Sciatic nerve (tissue), 2 donors: Measurements from ENCODE around the gene ANP32B. TPM values are rescaled to one million over a fixed set of nuclear protein-coding genes. Genes with fewer than 3 reads are reported as not detected.
A peak's percentile ranks its signal among the peaks of the same experiment; 100 is the strongest.
"Not testable (repeated sequence)": the region's sequence is repeated elsewhere in the genome, so short reads cannot be mapped to it uniquely, and the experiment has no call there.

Experiments
- ATAC-seq: fragments of 200-7000 bp; cut with Tn5 transposase; one replicate; pipeline ENCODE4 v1.9.1; 2020; ENCODE audit warnings: mild to moderate bottlenecking, moderate library complexity
- DNase-seq: peaks from one replicate; pipeline ENCODE4 v3.0.0-alpha.2; 2020; ENCODE audit warnings: low spot score
- intact Hi-C: fragments of 100-400 bp; cut with DNase I; formaldehyde crosslinking; loops from one replicate; pipeline ENCODE4 v1.14.2; 2022
- total RNA-seq: library from RNA; stranded (reverse); fragmentation: NEBNext Ultra II Directional; extraction: Animal tissue kit (Norgen Biotek cat#: 25700); gene quantifications from one replicate; pipeline ENCODE4 v1.2.1, GENCODE V29; 2021
- donor health status: DM: no; HTN: no; CAD: no.
- donor health status: DM: no; HTN: no; CAD: no.

ANP32B gene
- total RNA-seq, 1 donor from 2014 or later = 145 TPM

DNA sequence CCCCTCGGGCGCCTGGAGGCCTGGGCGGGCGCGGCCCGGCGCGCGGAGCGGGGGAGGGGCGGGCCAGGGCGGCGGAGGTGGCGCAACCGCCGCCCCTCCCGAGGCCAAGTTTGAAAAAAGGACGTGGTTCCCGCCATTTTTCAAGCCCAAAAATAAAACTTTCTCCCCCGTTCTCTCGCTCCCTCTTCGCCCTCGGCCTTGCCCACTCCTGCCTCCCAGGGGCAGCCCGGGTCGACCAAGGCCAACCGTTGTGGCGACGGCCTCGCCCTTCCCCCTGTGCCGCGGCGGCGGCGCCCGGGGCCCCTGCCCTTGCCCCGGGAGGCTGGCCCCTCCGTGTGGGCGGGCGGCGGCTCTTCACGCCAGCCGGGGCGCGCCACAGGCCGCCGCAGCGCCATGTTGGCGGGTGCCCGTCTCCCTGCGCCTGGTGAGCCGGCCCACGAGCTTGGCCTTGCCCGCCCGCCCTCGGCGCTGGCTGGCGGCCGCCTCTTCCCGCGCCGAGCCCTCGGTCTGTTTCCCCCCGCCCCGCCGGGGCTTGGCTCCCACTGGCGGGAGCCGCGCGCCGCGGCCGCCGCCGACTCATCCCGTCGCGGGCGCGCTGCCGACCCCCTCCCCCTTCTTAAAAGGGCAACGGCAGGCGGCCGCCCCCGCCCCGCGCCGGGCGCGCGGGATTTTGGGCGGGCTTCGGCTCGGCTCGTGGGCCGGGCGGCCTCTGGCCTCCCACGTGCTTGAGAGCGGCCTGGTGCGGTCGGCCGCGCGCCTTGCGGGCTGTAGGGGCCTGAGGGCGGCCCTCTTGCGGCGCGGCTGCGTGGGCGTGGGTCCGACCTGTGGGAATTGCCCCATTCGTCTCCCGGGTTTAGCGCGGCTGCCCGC is 1.3 kb downstream of the ANP32B start:
- intact Hi-C loops = loop anchor here (5.0 kb wide), 1 partner anchor 62 kb away; the partner anchor contains the start of gene TRMO
- DNase-seq (peak; percentile 90), ATAC-seq (peak; percentile 40)

DNA sequence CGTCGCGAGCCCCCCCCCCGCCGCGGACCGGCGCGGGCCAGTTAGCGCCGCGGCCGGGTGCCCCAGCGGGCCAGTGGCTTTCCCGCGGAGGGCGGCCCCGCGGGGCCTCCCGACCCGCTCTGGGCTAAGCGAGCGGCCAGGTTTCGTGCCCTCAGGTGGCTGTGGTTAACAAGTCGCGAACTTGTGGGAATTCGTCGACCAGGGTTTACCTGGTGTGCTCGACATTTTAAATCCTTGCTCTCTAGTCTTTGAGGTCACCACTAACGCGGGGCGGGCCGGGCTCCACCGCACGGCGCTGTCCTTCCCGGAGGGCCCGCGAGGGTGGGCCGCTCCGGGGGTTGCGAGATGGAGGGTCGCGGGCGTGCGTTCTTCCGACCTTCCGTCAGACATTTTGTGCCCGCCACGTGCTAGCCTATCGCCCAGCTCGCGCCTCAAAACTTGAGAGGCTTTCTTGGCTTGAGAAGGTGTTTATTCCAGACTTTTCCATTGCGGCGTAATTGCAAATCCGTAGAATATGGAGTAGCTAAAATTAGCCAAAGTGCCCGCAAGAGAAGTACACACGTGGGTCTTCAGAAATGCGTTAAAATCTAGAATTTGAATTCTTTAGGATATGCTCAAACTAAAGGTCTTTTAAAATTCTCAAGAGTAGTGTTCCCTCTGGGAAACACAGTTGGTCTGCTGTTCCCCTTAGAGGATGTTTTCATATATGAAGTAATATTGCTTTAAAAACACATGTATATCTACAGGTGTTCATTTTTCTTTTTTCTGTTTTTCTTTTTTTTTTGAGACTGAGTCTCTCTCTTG is 2.1 kb downstream of the ANP32B start:
- intact Hi-C loops = no loop called here
- DNase-seq = peak; percentile 64
- ATAC-seq = no peak

DNA sequence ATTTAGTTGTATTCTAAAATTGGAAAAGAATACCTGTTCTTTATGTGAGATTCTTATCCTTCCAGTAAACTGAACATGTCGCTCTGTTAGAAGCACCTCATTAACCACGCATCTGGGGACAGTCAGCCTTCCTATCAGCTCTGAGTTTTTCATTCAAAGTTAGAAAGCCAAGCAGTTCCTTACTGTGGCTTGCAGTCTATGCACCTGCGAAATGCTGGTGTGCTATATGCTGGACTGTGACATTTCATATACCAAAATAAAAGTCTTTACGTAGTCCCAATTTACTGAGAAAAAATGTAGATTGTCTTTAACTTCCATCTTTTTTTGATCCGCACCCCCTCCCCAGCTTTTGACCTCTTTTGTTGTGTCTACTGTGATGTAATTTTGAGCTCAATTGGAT is 4.3 kb downstream of the ANP32B start:
- DNase-seq = no peak
- intact Hi-C loops = no loop called here
- ATAC-seq = no peak

DNA sequence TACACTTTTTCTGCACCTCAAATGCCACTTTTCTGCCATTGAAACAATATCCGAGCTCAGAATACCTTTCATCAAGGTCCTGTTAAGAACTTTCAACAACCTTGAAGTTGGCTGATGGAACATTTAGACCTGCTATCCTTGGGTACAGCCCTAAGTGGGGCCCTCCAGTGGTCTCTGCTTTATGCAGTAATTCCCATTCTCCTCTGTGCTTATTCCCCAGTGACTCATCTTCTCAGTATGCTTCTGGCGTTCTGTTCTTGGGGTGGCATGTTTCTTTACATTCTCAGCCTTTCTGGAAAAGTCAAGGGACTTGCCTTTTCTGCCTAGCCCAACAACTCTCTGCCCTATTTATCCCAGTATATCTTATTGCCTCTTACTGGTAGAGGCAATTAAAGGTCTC is 7.1 kb downstream of the ANP32B start:
- intact Hi-C loops = no loop called here
- no peak for DNase-seq
- ATAC-seq = no peak

DNA sequence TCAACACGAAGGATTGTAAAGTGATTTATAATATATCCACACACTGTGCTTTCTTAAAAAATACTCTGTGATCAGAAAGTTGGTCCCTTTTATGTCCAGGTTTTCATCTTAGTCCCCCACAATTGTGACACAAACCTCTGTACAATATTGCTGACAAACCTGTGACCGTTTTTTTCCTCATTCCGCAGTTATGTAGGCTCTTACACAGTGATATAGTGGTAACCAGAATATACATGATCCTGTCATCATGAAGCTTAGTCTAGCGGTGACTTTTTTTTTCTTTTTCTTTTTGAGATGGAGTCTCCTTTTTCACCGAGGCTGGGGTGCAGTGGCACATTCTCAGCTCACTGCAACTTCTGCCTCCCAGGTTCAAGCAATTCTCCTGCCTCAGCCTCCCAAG is 8.7 kb downstream of the ANP32B start:
- intact Hi-C loops = no loop called here
- ATAC-seq (no peak), DNase-seq (no peak)

DNA sequence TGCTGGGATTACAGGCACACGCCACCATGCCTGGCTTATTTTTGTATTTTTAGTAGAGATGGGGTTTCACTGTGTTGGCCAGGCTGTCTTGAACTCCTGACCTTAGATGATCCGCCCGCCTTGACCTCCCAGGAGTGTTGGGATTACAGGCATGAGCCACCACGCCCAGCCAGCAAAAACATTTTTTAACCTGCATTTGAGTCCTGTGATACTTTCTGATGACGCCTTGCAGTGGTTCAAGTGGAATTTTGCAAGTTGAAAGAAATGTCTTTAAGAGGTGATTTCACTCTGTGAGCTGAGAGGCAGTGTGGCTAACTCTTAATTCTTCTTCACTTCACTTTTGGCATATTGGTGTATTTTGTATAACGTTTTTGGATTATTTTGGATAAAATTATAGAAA is 9.1 kb downstream of the ANP32B start:
- peak; percentile 49 for ATAC-seq
- intact Hi-C loops = no loop called here
- no peak for DNase-seq

DNA sequence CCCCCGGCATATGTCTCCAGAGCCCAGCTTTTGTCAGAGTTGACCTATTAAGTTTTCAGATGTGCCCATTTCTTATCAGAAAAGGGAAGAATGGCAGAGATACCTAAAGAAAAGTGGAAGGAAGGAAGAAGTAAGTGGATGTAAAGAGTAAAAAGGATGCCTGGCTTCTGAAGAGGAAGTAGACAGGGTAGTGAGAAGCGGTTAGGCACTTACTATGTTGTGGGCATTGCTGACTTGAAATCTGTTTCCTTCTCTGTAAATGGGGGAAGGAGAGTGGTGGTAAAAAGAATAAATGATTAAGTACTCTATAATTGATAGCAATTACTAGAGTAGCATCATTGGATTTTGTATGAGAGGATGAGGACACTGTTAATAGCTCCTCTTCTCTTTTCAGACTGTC is 9.9 kb downstream of the ANP32B start:
- ATAC-seq (no peak), DNase-seq (no peak)
- intact Hi-C loops = no loop called here

DNA sequence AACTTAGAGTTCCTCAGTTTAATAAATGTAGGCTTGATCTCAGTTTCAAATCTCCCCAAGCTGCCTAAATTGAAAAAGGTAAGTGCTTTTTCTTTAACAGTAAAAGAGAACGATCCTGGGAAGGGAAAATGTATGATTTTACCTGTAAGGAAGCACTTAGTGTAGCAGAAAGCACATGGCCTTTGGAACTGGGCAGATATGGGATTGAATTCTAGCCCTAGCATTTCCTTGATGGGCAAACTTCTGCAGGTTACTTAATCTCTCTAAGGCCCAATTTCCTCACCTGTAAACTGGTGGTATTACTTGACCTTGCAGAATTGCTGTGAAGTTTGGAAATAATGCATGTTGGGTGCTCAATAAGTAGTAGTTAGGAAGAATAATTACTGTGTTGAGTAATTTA is 11.6 kb downstream of the ANP32B start:
- intact Hi-C loops = no loop called here
- DNase-seq = no peak

DNA sequence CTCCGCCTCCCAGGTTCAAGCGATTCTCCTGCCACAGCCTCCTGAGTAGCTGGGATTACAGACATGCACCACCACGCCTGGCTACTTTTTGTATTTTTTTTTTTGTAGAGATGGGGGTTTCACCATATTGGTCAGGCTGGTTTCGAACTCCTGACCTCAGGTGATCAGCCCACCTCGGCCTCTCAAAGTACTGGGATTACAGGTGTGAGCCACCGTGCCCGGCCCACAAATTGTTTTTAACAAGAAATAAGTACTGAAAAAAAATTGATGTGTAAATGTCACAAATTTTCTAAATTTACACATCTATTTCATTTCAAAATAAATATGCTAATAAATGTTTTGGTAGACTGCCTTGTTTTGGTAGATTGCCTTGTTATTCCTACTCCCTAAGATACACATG is 13.5 kb downstream of the ANP32B start:
- intact Hi-C loops, ATAC-seq, DNase-seq: not testable (repeated sequence)

More for the DNA sequence above, 11.6 kb downstream of the ANP32B start:
- no peak for ATAC-seq

DNA sequence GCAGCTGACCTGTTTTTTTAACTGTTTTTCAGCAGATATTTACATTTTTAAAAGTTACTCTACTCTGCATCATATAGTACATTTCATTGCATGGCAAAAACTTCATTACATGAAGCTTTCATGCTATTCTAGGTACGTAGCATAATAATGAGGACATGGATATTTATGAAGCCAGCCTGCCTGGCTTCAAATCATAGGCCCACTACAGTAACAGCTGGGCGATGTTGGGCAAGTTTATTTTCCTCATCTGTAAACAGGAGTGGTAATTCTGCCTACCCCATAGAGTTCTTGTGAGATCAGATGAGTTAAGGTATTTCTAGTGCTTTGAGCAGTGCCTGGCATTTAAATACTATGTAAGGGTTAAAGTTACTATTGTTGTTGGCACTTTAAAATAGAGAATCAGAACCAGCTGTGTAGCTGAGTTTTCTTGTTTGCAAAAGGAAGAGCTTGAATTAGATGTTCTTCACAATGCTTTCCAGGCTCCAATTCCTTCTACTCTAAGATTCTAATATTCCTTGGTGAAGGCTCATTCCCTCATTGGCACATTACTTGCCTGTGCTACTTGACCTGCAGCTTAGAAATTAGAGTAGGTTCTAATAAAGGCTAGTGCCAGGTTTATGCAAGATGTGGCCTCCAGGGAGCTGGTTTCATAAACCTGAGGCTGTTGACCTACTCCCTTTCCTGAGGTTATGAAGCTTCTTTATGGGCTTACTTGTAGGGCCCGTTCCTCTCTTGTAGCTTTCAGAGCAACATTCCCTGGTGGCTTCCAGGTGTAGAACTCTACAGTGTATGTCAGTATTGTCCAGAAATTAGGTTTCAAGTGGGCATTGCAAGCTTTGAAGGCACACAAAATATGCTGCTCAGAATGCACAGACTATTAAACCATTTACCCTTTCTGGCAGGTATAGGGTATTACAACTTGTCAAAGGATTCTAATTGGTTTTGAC is 14.5 kb downstream of the ANP32B start:
- intact Hi-C loops = no loop called here
- DNase-seq (no peak), ATAC-seq (no peak)

DNA sequence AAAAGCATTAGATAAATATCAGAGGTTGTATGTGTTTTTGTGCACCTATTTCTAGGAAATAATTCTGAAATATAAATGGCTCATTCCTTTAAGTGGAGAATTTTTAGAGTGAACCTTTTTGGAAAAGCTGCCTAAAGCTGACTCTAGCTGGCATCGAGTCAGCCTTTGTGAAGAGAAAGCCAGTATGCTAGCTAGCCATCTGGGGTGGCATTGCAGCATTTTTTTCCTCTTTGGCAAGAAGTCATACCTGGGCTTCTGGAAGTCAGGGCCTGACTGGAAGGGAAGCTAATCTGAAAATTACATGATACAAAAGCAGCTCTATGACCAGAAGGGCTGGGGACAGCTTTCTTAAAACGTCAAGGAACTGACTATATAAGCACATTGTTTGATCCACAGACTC is 19.7 kb downstream of the ANP32B start:
- ATAC-seq (no peak), DNase-seq (no peak)
- intact Hi-C loops = no loop called here

DNA sequence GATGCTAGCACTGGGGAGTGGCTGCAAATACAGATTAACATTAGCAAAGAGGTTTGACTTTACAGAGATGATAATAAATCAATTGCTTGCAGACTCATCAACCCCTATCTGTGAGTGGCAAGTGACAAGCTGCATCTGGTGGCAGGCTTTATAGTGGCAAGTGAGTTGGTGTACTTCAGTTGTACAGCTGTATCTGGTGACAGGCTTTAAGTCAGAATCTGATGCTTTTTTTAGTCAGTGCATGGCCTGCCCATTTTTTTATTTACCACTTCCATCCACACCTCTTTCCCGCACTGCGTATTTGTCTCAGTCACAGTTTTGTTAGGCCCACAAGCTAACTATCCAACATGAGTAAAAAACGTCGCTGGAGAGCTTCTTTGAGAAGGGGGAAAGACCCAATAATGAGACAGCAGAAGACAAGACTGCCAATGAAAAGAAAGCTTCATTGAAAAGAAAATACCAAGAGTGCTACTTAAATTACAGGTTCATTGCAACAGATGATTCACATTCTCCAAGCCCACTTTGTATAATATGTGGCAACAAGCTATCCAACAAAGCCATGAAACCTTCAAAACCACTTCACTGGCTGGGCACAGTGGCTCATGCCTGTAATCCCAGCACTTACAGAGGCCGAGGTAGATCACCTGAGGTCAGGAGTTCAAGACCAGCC is 23.1 kb downstream of the ANP32B start:
- DNase-seq (no peak), ATAC-seq (no peak)
- intact Hi-C loops = no loop called here

DNA sequence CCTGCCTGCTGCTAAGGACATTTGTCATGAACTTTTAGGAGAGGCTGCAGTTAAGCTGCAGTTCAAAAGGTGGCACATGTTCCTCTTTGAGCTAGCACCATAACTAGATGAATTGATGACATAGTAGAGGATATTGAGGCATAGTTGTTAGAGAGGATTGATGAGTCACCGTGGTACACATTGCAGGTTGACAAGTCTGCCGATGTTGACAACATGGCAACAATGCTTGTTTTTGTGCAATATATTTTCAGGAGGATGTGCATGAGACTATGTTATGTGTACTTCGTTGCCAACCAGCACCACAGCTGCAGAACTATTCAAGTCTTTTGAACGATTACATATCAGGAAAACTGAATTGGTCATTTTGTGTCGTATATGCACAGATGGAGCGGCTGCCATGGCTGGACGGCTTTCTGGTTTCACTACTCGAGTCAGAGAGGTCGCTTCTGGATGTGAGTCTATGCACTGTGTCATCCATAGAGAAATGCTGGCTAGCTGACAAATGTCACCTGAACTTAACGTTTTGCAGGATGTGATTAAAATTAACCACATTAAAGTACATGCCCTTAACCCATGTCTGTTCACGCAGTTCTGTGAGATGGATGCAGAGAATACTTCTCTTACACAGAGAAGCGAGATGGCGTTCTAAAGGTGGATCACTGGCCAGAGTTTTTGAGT is 24.2 kb downstream of the ANP32B start:
- ATAC-seq = no peak
- no peak for DNase-seq
- intact Hi-C loops = no loop called here

DNA sequence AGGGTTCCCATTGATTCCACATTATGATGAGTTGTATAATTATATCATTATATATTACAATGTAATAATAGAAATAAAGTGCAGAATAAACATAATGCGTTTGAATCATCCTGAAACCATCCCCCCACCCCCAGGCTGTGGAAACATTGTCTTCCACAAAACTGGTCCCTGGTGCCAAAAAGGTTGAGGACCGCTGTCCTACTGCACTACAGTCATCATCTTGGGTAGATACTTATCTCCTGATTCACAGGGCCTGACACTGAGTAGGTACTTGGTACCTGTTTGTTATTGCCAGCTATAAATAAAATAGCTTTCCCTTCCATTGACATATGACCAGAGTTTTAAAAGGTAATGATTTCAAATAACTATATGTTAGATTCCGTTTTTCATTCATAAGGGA is 25.6 kb downstream of the ANP32B start:
- ATAC-seq (no peak), DNase-seq (no peak)
- intact Hi-C loops = no loop called here

DNA sequence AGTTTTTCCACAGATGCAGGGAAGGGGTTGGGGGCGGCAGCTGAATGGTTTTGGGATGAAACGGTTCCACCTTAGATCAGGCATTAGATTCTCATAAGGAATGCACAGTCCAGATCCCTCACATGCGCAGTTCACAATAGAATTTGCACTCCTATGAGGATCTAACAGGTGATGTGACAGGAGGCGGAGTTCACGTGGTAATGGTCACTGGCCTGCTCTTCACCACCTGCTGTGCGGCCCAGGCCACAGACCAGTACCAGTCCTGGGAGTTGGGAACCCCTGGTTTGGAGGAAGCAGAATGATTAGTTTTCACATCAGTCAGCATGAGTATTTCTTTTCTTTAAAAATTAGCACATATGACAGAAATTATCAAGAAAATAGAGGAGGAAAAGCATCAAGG is 26.3 kb downstream of the ANP32B start:
- no peak for DNase-seq
- intact Hi-C loops = no loop called here
- no peak for ATAC-seq

DNA sequence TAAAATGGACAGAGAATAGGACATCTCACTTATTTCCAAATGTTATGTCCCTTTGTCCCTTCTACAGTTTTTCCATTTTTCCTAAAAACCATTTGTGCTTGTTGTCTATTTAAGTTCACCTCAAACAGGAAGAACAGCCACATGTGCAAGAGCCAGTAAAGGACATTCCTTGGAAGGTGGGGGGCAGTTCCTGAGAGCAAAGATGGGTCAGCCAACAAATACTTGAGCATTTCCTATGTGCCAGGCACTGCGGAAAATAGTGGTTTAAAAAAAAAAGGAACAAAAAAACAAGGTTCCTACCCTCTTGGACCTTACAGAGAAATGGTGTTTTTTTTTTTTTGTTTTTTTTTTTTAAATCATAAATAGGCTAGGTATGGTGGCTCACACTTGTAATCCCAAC is 26.8 kb downstream of the ANP32B start:
- ATAC-seq (peak; percentile 75), DNase-seq (no peak)
- intact Hi-C loops = no loop called here

DNA sequence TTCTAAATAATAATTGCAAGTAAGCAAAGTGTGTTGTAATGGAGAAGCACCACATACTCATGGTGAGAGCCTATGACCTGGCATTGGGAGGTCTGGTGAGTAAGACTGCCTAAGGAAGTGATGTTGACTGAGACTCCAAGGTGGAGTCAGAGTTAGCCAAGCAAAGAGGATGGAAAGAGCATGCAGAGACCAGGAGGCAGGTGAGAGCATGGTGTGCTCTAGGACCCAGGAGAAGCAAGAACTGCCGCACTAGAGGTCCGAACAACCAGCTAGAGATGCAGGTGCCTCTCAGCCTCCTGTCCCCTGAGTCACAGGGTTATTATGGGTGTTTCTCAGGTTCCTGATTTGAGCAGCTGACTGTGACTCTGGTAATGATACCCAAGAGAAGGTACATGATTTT is 27.3 kb downstream of the ANP32B start:
- DNase-seq = no peak
- intact Hi-C loops = no loop called here
- ATAC-seq = peak; percentile 48

DNA sequence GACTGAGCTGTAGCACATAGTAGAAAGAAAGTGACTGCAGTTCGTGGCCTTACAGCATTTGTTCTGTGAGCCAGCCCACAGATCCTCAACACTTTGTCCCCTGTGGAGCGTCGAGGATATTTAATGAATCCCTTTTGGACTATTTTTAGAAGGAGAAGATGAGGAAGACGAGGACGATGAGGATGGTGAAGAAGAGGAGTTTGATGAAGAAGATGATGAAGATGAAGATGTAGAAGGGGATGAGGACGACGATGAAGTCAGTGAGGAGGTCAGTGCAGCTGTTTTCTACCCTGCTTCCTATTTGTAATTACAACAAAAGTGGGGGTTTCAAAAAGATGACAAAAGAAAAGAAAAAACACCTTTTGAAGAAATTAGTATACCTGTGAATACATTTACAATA is 28.0 kb downstream of the ANP32B start:
- DNase-seq = no peak
- intact Hi-C loops = no loop called here
- no peak for ATAC-seq
